PC-3 (cell line): ENCODE results near the gene STIM1.

Experiments used
- CTCF ChIP-seq: fragments of 300-600 bp; sonication (generic); conservative IDR thresholded peaks from 2 replicates; pipeline ENCODE4 v1.5.1; 2017; ENCODE audit warnings: antibody characterized with exemption, low read depth, mild to moderate bottlenecking, low read length
- EZH2 ChIP-seq: fragments of 300-600 bp; sonication (generic); IDR thresholded peaks from one replicate; pipeline ENCODE4 v1.6.1; 2017; ENCODE audit warnings: antibody characterized with exemption, mild to moderate bottlenecking, low read length; ENCODE audit not compliant: unreplicated experiment
- EZH2phosphoT487 ChIP-seq: fragments of 300-600 bp; sonication (generic); IDR thresholded peaks from 2 replicates; pipeline ENCODE4 v1.6.1; 2018; ENCODE audit warnings: mild to moderate bottlenecking, antibody characterized with exemption, low read length, borderline replicate concordance

- no peak for TF ChIP-seq CTCF
- no peak for TF ChIP-seq EZH2phosphoT487
- TF ChIP-seq EZH2: no peak
Measured at GRCh38 chr11:3860375-3860774, 4.9 kb downstream of the STIM1 start.
